GM18909 (cell line): ENCODE measurements around the gene CYP27A1.

Experiments
- ATAC-seq: cut with Tn5 transposase; IDR thresholded peaks from one replicate; pipeline ENCODE4 v1.9.1; 2021; ENCODE audit warnings: mild to moderate bottlenecking; ENCODE audit not compliant: unreplicated experiment, poor library complexity

CYP27A1 gene

DNA sequence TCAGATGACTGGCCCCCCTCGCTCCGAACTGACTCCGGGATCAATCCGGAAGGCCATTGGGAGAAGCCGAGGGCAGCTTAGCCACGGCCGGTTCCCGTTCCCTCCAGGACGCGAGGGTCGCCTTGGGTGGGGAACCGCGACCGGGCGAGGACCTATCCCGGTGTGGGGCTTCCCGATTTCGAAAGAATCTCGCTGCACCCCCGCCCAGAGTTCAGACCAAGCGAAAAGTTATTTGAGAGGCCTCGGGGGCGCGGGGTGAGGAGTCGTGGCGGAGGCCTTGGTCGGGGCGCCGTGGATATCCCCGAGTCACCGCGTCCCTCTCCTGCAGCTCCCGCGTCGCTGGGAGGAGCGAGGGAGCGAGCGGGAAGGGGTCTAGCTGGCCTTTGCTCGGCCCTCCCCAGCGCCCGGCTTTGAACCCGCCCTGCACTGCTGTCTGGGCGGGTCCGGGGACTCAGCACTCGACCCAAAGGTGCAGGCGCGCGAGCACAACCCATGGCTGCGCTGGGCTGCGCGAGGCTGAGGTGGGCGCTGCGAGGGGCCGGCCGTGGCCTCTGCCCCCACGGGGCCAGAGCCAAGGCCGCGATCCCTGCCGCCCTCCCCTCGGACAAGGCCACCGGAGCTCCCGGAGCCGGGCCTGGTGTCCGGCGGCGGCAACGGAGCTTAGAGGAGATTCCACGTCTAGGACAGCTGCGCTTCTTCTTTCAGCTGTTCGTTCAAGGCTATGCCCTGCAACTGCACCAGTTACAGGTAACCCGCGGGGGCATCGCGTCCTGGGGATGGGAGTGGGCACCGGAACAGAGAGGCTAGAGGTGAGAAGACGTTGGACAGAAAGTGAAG lies at the start of gene CYP27A1:
Gene CYP27A1, plus strand, starts transcription at position 457 of the 837 bp plus-strand sequence. Its CDS starts 36 bp downstream, at position 493.
- no peak for ATAC-seq

DNA sequence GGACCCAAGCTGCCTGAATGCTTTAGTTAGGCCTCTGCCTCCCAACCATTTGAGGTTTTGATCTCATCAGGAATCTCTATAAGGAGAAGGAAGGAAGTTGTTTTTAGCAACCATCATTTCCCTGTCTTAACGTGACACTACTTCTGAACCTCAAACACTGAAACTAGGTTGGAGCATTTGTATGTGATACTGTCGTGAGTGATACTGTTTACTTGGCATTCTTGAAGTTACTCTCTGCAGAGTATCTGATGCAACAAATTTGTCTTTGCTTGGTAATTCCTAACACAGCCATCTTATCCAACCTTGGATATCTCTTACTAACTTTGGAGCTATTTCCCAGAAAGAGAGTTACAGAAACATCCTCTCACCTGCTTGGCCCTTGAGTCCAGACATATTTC lies 49.2 kb upstream of the CYP27A1 start:
- ATAC-seq = no peak

DNA sequence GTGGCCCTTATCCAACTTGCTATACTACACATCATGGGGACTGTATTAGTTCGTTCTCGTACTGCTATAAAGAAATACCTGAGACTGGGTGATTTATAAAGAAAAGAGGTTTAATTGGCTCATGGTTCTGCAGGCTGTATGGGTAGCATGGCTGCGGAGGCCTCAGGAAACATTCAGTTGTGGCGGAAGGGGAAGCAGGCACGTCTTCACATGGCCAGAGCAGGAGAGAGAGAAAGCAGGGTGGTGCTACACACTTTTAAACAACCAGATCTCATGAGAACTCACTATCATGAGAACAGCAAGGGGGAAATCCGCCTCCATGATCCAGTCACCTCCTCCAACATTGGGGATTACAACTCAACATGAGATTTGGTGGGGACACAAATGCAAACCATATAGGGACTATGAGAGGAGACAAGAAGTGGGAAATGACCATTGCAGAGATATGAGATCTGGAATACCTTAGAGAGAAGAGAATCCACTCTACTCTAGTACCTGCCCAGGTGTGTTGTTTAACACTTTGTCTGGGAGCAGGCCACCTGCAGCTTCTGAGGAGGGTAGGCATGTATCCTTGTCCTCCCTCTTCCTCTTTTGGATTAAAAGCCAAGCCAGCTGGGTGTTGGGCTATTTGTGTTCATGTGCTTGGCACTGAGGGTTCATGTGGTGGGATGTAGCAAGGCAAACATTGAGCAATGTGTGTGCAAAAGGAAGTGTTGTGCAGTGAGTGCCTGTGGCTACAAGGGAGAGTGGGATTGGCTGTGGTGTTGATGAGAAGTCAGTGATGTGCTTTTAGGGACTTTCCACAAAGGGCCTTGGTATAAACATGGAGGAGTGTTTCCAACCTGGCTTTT lies 48.6 kb upstream of the CYP27A1 start:
- ATAC-seq = no peak

DNA sequence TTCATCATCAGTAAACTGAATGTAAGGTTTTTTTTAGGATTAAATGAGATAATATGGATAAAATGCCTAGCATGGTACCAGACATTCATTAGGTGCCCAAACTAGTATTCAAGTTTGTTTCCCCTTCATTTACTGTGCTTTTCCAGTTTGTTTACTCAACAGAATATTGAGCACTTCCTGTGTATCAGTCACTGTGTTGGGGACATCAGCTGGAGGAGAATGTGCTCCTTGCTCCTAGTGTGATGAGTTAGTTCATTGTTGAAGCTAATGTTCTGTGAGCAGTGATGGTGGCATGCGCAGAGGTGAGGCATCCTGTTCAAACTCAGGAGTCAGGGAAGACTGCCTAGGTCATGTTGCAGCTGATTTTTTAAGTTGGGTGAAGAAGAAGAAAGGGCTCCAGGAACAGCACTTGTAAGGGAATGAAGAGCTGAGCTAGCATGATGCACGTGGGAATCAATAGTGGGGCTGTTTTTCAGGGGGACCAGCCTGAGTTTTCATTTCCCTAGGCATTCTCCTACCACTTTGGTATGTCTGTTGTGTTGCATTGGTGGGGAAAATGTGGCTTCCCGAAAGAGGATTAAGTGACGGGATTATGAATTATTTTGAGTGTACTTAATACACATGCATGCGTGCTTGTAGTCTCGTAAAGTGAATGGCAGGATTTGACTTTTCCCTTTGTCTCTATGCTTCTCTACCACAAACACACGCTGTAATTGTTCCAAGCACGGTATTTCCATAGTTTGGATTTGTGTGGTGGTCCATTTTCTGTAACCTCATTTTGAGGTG lies 47.6 kb upstream of the CYP27A1 start:
- no peak for ATAC-seq

DNA sequence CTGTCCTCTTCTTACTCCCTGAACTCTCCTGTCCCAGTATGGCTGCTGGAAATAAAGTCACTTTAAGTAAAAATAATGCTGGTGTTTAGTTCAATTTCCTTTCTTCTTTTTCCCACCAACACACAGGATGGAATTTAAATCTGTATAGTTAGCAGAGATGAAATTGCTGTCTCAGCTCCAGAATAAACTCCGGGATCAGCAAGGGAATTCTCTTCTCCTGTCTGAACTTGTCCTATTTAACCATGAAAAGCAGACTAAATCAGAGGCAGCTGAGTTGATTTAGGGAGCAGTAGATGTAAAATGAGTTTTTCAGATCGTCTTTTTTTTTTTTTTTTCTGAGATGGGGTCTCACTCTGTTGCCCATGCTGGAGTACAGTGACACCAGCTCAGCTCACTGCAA lies 45.4 kb upstream of the CYP27A1 start:
- no peak for ATAC-seq

DNA sequence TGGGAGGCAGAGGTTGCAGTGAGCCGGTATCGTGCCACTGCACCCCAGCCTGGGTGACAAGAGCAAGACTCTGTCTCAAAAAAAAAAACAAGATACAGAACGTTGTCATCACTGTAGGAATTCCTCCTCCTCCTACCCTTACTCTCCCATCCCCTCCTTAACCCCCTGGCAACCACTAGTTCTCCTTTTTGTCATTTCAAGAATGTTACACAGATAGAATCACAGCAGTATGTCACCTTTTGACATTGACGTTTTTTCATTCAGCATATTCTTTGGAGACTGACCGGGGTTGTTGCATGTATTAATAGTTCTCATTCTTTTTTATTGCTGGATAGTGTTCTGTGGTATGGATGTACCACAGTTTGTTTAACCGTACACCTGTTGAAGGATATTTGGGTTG lies 38.9 kb upstream of the CYP27A1 start:
- no peak for ATAC-seq

DNA sequence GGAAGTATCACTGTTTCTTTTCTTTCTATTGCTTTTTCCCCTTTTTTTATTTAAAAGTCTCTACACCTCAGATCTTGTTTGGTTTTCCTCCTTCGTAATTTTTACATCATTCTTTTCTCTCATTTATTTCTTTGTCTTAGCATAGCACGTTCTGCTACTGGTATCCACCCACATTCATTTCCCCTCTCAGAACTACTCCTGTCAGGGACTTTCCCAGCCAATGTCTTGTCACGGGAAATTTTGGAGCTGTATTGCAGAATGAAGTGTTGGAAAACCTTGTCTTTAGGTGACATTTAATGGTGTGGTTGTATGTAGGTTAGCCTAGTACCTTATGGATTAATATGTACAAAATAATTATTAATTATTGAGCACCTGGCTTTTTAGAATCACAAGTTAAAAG lies 37.3 kb upstream of the CYP27A1 start:
- ATAC-seq = no peak

DNA sequence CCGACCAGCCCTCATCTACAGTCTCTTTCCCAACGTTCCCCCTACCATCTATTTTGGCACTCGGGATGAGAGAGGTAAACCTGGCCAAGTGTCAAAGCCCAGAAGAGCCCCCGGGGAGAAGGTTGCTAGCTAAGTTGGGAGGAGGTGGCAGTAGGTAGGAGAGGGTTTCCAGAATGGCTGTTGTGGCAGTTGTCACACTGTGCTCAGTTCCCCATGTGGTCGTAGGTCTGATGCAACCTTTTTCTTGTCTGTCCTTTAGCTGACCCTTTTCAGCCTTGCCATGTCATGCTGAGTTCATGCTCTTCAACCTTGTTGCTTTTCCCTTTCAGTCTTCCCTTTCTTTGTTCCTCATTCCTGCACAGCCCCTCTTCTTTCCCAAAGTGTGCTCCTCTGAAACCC lies 36.8 kb upstream of the CYP27A1 start:
- ATAC-seq = no peak

DNA sequence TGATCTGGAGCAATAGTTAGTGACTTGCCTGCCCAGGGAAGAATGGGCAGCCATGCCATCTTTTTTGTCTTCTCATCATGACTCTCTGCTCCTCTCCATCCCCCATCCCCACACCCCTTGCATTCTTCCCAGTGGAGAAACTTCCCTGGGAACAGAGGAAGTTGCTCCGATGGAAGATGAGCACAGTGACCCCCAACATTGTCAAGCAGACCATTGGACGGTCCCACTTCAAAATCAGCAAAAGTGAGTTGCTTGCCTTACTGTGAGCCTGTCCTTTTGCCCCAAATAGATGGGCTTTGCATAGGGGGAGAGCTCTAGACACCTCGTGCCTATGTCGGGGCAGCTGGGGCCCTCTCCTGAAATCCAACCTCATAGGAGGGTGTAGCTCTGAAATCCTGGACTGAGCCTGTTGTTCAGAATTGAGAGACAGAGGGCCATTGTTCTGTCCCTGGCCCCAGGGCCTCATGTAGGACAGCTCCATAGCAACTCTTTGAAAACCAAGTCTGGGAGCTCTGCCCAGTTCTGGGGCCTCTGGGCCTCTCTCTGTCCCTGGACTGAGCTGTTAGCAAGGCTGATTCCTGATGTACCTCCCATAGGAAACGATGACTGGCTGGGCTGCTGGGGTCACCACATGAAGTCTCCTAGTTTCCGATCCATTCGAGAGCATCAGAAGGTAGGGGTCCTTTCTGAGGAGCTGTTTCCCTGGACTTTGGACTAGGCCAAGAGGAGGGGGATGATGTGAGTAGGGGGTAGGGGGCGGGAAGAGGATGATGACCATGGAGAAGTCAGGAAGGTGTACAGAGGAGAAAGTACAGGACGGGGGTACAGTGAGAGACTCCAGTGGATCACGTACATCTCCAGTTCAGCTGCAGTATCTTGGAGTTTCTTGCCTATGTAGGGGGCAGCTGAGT lies 36.1 kb upstream of the CYP27A1 start:
- ATAC-seq = no peak

DNA sequence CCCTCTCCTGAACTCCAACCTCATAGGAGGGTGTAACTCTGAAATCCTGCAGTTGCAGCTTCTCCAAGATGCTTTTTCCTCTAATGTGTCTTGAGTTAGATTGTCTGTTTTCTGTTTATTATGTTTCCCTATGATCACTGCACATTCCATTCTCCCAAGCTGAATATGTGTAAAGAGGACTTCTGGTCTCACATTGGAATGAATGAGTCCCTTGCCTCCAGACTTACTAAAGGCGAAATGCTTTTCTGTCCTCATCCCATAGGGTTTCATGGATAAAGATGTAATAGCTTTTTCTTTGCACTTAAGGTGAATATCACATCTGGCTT lies 35.5 kb upstream of the CYP27A1 start:
- ATAC-seq = no peak

DNA sequence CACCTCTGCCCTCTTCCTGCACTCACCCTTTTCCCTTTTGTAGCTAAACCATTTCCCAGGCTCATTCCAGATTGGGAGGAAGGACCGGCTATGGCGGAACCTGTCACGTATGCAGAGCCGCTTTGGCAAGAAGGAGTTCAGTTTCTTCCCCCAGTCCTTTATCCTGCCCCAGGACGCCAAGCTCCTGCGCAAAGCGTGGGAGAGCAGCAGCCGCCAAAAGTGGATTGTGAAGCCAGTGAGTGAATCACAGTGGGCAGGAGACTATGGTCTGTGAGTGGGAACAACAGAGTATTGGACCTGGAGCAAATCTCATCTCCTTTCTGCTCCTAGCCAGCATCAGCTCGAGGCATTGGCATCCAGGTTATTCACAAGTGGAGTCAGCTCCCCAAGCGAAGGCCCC lies 35.0 kb upstream of the CYP27A1 start:
- no peak for ATAC-seq

DNA sequence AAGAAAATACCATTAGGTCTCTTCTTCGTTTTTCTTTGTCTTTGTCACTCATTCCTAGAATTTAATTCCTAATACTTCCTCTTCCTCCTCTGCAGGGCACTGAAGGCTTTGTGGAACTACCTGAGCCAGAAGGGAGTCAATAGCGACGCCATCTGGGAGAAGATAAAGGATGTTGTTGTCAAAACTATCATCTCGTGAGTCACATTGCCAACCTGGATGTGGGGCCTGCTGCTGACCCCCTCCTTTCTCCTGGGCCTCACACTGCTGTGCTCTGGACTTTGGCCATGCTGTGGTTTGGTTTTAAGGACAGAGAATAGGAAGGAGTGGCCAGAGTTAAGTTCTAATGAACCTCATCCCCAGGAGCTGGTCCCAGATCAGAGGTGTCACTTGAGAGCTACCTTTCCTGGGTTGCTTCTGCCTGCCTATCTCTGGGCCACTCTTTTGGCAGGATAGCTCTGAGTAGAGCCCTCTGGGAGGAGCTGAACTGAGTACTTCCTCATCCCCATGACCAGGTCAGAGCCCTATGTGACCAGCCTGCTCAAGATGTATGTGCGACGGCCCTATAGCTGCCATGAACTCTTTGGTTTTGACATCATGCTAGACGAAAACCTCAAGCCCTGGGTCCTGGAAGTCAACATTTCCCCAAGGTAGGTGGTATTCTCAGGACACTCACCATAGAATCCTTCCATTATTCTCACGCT lies 33.1 kb upstream of the CYP27A1 start:
- no peak for ATAC-seq

DNA sequence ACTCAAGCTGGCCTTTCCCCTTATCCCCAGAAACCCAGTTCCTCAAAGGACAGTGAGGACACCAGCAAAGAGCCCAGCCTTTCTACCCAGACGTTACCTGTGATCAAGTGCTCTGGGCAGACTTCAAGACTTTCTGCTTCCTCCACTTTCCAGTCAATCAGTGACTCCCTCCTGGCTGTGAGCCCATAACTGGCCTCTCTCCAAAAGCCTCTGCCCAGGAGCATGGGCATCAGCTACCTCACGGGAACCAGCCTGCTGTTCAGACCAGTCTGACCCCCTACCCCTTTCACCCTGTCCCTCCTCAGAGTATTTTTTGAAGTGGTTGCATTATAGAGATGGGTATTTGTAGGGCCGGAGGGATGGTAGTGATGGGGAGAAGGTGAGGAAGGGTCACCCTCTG lies 27.7 kb upstream of the CYP27A1 start:
- no peak for ATAC-seq

DNA sequence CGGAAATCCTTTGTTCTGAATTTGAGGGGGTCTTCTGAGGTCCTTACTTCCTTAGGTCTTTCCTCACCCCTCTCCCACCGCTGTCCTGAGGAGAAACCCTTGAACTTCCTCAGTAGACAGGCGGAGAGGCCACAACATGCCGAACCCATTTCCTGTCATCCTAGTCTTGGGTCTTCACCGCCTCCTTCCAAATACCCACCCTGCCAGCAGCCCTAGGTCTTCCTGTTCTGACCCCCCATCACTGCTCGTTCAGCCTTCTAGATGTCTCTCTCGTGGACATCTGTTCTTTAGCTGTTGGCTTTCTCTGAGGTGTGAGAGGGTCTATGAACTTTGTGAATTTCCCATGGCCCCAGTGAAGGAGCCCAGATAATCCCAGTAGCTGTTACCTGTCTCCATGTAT lies 27.2 kb upstream of the CYP27A1 start:
- ATAC-seq = no peak

DNA sequence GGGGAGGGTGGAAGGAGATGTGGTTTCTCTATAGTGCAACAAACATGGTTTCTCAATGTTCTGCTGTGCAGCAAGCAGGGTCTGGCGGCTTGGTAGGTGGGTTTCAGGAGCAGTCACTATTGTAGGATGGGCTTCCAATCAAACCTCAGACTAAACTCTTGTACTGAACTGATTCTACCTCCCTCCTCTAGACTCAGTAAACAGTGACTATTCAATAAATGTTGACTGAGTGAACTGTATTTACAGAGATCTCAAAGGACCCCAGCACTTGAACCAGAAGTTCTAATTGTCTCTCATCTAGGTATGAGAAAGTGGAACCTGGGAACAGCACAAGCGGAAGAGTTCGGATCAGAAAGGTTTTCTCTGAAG lies 26.8 kb upstream of the CYP27A1 start:
- no peak for ATAC-seq

DNA sequence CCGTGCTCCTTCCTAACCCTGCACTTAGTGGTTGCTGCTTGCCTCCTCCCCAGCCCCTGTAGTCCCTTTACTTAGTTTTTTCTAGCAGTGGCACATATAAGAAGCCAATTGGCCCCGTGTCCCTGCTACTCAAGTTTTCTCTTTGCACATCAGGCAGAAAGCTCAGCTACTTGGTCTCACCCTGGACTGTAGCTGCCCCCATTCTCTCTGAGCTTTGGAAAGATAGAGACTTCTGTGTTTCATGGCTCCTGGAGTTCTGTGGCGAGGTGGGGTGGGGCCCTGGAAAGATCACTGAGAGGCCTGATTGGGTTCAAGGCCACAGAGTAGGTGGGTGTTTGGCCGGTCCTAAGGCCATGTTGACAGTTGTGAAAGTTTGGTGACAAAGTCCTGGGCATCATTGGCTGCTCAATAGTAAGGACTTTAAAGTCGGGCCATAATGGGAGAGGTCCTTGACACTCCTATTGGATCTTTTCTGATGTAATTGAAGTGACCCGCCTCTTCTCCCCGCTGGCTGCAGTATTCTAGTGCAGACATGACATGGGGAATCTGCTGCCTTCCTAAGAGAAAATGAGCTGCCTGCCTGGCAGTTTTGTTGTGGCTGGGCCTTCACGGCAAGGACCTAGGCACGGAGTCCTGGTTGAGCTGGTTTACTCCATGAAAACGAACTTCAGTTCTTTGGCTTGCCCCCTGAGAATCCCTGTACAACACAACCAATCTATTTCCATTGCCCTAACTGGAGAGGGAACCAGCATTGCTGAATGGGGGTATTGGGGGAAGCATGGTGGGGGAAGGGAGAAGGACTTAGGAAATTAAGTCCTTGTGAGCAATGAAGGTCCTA lies 26.2 kb upstream of the CYP27A1 start:
- no peak for ATAC-seq

DNA sequence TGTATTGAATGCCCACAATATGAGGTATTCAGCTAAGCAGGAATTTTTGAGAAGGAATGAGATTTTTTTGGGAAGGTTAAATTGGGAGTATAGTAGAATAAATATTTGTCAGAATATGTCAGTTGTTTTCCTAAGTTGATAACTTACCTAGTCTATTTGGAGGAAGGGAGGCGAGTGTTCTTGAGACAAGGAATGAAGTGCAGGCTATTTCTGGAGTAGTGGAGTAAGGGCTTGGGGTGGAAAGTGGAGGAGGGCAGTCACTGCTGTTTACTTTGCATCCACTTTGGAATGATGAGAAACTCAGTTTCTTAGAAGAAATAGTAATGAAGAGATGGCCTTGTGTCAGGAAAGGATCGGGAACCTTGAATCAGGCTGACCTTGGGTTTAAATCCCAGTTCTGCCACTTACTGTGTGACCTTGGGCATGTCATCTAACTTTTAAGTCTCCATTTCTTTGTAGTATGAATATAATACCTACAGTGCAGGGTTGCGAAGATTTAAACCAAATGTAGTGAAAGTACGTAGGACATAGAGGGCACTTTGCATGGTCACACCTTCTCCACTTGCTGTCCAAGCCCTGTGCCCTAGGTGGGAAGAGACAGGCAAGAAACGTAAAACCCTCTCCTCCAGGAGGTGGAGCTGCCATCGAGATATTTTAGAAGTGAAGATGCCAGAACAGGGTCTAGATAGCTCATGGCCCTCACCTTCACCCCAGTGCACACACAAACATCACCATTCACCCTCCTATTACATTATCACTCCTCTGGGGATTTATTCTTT lies 25.2 kb upstream of the CYP27A1 start:
- ATAC-seq = no peak

DNA sequence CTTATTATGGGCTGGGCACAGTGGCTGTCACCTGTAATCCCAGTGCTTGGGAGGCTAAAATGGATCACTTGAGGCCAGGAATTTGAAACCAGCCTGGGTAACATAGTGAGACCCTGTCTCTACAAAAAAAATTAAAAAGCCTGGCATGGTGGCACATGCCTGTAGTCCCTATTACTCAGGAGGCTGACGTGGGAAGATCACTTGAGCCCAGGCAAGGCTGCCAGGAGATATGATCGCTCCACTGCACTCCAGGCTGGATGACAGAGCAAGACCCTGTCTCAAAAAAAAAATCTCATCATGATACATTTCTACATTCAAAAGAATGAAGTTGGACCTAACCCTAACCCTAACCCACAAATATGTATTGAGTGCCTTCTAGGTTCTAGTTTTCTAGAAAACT lies 20.2 kb upstream of the CYP27A1 start:
- no peak for ATAC-seq
